ENCODE measurements around the gene DCLK2.
"Not testable (repeated sequence)": the region's sequence is repeated elsewhere in the genome, so short reads cannot be mapped to it uniquely, and the experiment has no call there.

The DCLK2 gene

GRCh38 chr4:150158041-150158440 is 79.8 kb downstream of the DCLK2 start:
- peak; percentile 8 for DNase-seq

- DNase-seq = no peak
These were observed 82.2 kb downstream of the DCLK2 start for GRCh38 chr4:150160473-150160872.

- DNase-seq = no peak
These were observed 82.9 kb downstream of the DCLK2 start for GRCh38 chr4:150161109-150161508.

GRCh38 chr4:150162020-150162419 is 83.8 kb downstream of the DCLK2 start:
- not testable (repeated sequence) for DNase-seq

GRCh38 chr4:150164055-150164454 is 85.8 kb downstream of the DCLK2 start:
- DNase-seq = no peak

- DNase-seq = no peak
These were observed 86.8 kb downstream of the DCLK2 start for GRCh38 chr4:150164956-150165629.

- no peak for DNase-seq
These were observed 88.8 kb downstream of the DCLK2 start for GRCh38 chr4:150167054-150167453.

GRCh38 chr4:150173432-150173861 is 95.2 kb downstream of the DCLK2 start:
- DNase-seq = no peak

- DNase-seq = no peak
These were observed 95.7 kb downstream of the DCLK2 start for GRCh38 chr4:150173982-150174398.

GRCh38 chr4:150176547-150176946 is 98.3 kb downstream of the DCLK2 start:
- DNase-seq = no peak

- DNase-seq = no peak
These were observed 99.9 kb downstream of the DCLK2 start for GRCh38 chr4:150178161-150178560.

- DNase-seq = no peak
These were observed 103.3 kb downstream of the DCLK2 start for GRCh38 chr4:150181536-150181935.

GRCh38 chr4:150182794-150183193 is 104.5 kb downstream of the DCLK2 start:
- DNase-seq = no peak

GRCh38 chr4:150185033-150185432 is 106.8 kb downstream of the DCLK2 start:
- DNase-seq = not testable (repeated sequence)

- DNase-seq = no peak
These were observed 114.7 kb downstream of the DCLK2 start for GRCh38 chr4:150192986-150193385.

GRCh38 chr4:150197256-150197655 is 119.0 kb downstream of the DCLK2 start:
- DNase-seq = not testable (repeated sequence)

- no peak for DNase-seq
These were observed 120.8 kb downstream of the DCLK2 start for GRCh38 chr4:150199056-150199455.

GRCh38 chr4:150205016-150205415 is 126.8 kb downstream of the DCLK2 start:
- no peak for DNase-seq

- no peak for DNase-seq
These were observed 128.0 kb downstream of the DCLK2 start for GRCh38 chr4:150206265-150206664.

GRCh38 chr4:150206954-150207353 is 128.7 kb downstream of the DCLK2 start:
- DNase-seq = no peak

GRCh38 chr4:150207871-150208270 is 129.6 kb downstream of the DCLK2 start:
- DNase-seq = peak; percentile 97

GRCh38 chr4:150209140-150209829 is 131.0 kb downstream of the DCLK2 start:
- peak; percentile 69 for DNase-seq

- no peak for DNase-seq
These were observed 132.8 kb downstream of the DCLK2 start for GRCh38 chr4:150211016-150211415.

- no peak for DNase-seq
These were observed 133.7 kb downstream of the DCLK2 start for GRCh38 chr4:150211799-150212445.
